ENCODE measurements around the gene SNRNP48.

SNRNP48 gene

DNA sequence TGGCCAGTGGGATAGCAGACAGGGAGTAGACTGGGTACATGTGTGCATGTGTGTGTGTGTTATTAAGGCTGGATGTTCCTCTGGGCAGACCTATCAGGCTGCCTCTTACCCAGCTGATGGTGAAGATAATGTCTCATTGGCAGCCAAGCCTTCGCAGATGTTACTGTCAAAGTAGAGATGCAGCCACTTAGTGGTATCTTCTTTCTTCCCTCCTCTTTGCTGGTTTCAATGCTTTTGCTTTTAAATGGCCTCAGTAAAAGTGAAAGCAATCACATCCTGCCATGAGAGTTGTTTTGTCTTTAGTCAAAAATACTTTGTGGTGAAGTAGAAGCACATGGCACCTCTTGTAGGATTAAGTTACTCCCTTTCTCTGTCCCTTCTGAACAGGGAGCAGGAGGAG, 57.5 kb downstream of the SNRNP48 start:
- DNase-seq = no peak

DNA sequence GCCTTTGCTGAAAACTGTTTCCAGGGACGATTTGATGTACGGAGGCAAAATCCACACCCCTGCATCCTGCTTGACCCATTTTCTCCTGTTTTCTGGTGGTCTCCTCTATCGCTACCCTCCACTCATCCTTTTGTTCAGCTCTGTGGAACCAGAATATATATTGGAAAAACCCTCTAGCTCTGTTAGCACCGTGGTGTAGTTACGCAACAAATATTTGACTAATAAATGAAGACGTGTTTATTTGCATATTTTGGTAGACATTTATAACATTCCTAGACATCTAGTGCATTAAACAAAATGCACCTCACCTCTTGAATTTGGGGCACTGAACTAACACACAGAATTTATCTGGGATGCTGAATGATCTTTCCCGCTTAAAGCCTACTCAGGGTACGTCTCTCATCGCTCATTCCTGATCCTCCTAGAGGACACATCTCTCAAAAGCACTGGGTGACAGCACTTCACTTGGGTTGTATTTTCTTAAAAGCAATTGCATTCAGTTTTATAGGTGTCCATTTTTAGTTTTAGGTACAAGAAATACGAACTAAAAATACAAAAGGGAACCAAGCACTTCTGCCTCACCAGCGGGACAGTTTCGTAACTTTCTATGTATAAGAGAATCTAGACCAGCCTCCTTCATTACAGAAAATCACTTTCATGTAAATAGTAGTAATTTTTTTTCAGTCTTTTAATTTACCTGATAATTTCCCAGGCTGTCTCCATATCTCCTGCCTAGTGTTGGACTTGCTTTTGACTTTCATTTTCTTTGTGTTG, 59.2 kb downstream of the SNRNP48 start:
- no peak for DNase-seq

- DNase-seq = no peak
Observed at GRCh38 chr6:7650878-7651277, 60.9 kb downstream of the SNRNP48 start.

GRCh38 chr6:7652957-7653356, 63.0 kb downstream of the SNRNP48 start:
- no peak for DNase-seq

DNA sequence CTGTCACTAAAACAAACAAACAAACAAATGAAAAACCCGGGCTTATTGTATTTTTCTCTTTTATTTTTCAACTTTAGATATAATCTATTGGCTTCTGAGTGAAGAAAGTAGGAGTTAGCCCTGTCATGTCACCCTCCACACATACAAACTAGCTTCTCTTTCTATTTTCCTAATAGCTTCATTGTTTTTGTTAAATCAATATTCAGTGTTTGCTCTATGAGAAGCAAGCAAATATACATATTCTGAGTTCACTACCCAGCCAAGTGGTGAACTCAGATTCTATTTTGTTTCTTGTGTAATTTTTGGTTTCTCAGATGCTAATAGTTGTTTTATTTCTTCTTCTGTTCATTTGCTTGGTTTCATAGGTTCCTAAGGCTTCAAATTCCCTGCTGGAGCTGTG, 66.4 kb downstream of the SNRNP48 start:
- no peak for DNase-seq

- DNase-seq = no peak
Observed at GRCh38 chr6:7658543-7658942, 68.5 kb downstream of the SNRNP48 start.

DNA sequence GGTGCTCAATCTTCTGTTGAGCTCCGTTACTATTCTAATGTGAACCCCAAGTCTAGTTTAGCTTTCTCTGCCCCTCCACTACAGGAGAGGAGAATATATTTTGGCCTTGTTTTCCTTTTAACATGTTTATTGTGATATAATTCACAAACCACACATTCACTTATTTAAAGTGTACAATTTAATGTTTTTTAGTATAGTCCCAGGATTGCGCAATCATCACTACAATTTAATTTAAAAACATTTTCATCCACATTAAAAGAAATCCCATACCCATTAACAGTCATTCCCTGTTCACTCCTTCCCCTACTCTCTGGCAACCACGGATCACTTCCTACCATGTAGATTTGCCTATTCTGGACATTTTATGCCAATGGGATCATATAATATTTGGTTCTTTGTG, 71.4 kb downstream of the SNRNP48 start:
- no peak for DNase-seq
